ENCODE data around the gene TMEM161A.
"Not testable (repeated sequence)": the region's sequence is repeated elsewhere in the genome, so short reads cannot be mapped to it uniquely, and the experiment has no call there.

The TMEM161A gene

GRCh38 chr19:19138109-19138981 is at the start of gene TMEM161A:
TMEM161A (minus strand) TSS chr19:19138478; CDS start chr19:19138428, 50 bp downstream.
- FAIRE-seq, result no peak

- no peak for FAIRE-seq
Observed at GRCh38 chr19:19186742-19187141, 48.5 kb upstream of the TMEM161A start.

GRCh38 chr19:19185853-19186740 is 47.8 kb upstream of the TMEM161A start:
- no peak for FAIRE-seq

- FAIRE-seq, result no peak
Observed at GRCh38 chr19:19181488-19181998, 43.3 kb upstream of the TMEM161A start.

GRCh38 chr19:19179548-19180441 is 41.5 kb upstream of the TMEM161A start:
- FAIRE-seq, result no peak

GRCh38 chr19:19176950-19177349 is 38.7 kb upstream of the TMEM161A start:
- FAIRE-seq, result no peak

- FAIRE-seq, result not testable (repeated sequence)
Observed at GRCh38 chr19:19173243-19173642, 35.0 kb upstream of the TMEM161A start.

GRCh38 chr19:19171821-19172532 is 33.7 kb upstream of the TMEM161A start:
- FAIRE-seq, result no peak

GRCh38 chr19:19170873-19171672 is 32.8 kb upstream of the TMEM161A start:
- FAIRE-seq, result no peak

GRCh38 chr19:19170053-19170872 is 32.0 kb upstream of the TMEM161A start, which contains the start of gene MEF2B:
MEF2B (minus strand) TSS chr19:19170263; CDS start chr19:19150735, 19,528 bp downstream.
- FAIRE-seq, result no peak

GRCh38 chr19:19169236-19170052 is 31.2 kb upstream of the TMEM161A start:
- FAIRE-seq, result no peak

GRCh38 chr19:19167612-19168011 is 29.3 kb upstream of the TMEM161A start:
- no peak for FAIRE-seq

- no peak for FAIRE-seq
Observed at GRCh38 chr19:19165396-19165795, 27.1 kb upstream of the TMEM161A start.

- no peak for FAIRE-seq
Observed at GRCh38 chr19:19162495-19162894, 24.2 kb upstream of the TMEM161A start.

GRCh38 chr19:19160461-19161035 is 22.3 kb upstream of the TMEM161A start:
- FAIRE-seq, result no peak

GRCh38 chr19:19159534-19159933 is 21.3 kb upstream of the TMEM161A start:
- FAIRE-seq, result no peak

GRCh38 chr19:19157808-19158207 is 19.5 kb upstream of the TMEM161A start:
- no peak for FAIRE-seq

GRCh38 chr19:19155495-19156219 is 17.4 kb upstream of the TMEM161A start:
- no peak for FAIRE-seq
